Astrocyte of the cerebellum (primary cell): ENCODE results near the gene SLC9A9.

ENCODE experiments used
- DNase-seq: peaks from one replicate; pipeline ENCODE4 v3.0.0-alpha.2; 2011; ENCODE audit warnings: low read depth
- H3K4me3 ChIP-seq: 2 replicates; pipeline ENCODE4 v1.5.1; 2011; ENCODE audit warnings: mild to moderate bottlenecking, low read depth, low read length, moderate library complexity
- CTCF ChIP-seq: IDR thresholded peaks from 2 replicates; pipeline ENCODE4 v1.5.1; 2012; ENCODE audit warnings: low read length, low read depth, moderate library complexity, mild to moderate bottlenecking; ENCODE audit errors: missing control alignments
- in situ Hi-C: cut with HindIII; loops from 2 replicates; pipeline ENCODE4 v1.10.0; 2017; ENCODE audit warnings: low sequenced_read_pairs

The SLC9A9 gene

GRCh38 chr3:143584474-143584873 lies 263.8 kb downstream of the SLC9A9 start:
- in situ Hi-C loops = no loop called here
- TF ChIP-seq CTCF = no peak
- no peak overlapping the region for H3K4me3 ChIP-seq
- DNase-seq = no peak

GRCh38 chr3:143581972-143582722 lies 266.1 kb downstream of the SLC9A9 start:
- in situ Hi-C loops = no loop called here
- no peak for TF ChIP-seq CTCF
- no peak for DNase-seq
- H3K4me3 ChIP-seq = no peak overlapping the region

- in situ Hi-C loops = no loop called here
- DNase-seq = no peak
- H3K4me3 ChIP-seq = no peak overlapping the region
- TF ChIP-seq CTCF = no peak
These were observed 269.3 kb downstream of the SLC9A9 start for GRCh38 chr3:143578810-143579435.

GRCh38 chr3:143576568-143577270 lies 271.5 kb downstream of the SLC9A9 start:
- in situ Hi-C loops = no loop called here
- no peak for DNase-seq
- H3K4me3 ChIP-seq = no peak overlapping the region
- no peak for TF ChIP-seq CTCF

- DNase-seq = no peak
- H3K4me3 ChIP-seq = no peak overlapping the region
- in situ Hi-C loops = no loop called here
- no peak for TF ChIP-seq CTCF
These were observed 273.3 kb downstream of the SLC9A9 start for GRCh38 chr3:143574933-143575332.

GRCh38 chr3:143573610-143574303 lies 274.5 kb downstream of the SLC9A9 start:
- no peak for TF ChIP-seq CTCF

More at GRCh38 chr3:143573610-143574303, 274.5 kb downstream of the SLC9A9 start:
- H3K4me3 ChIP-seq = no peak overlapping the region
- in situ Hi-C loops = no loop called here
- DNase-seq = no peak
